Measurements from ENCODE around the gene ABCD1. TPM values are rescaled to one million over a fixed set of nuclear protein-coding genes. Genes with fewer than 3 reads are reported as not detected.

ABCD1 gene
- total RNA-seq, 1 donor from 2014 or later, result 7.7 TPM

GRCh38 chrX:153709726-153710674 lies 14.7 kb upstream of the ABCD1 start:
- H3K36me3 Mint-ChIP-seq (ENCODE audit: low read depth), result peaks cover 30% of the 10 kb centered on the region

GRCh38 chrX:153714256-153714655 lies 10.4 kb upstream of the ABCD1 start:
- Mint-ChIP-seq H3K36me3 (ENCODE audit: low read depth) (peaks cover 39% of the 10 kb centered on the region), H3K9me3 (no peaks in the 10 kb centered on the region), H3K4me1 (peaks cover 5% of the 10 kb centered on the region), H3K4me3 (no peak overlapping the region), H3K27me3 (no peaks in the 10 kb centered on the region), H3K27ac (no peak overlapping the region)
- intact Hi-C loops (cut with micrococcal nuclease), result no loop called here
- DNase-seq, result no peak

More at GRCh38 chrX:153709726-153710674, 14.7 kb upstream of the ABCD1 start:
- Mint-ChIP-seq H3K4me3 (no peak overlapping the region), H3K4me1 (peaks cover 6% of the 10 kb centered on the region), H3K9me3 (no peaks in the 10 kb centered on the region), H3K27ac (no peak overlapping the region), H3K27me3 (no peaks in the 10 kb centered on the region)
- no peak for DNase-seq
- intact Hi-C loops (cut with micrococcal nuclease), result no loop called here

DNA sequence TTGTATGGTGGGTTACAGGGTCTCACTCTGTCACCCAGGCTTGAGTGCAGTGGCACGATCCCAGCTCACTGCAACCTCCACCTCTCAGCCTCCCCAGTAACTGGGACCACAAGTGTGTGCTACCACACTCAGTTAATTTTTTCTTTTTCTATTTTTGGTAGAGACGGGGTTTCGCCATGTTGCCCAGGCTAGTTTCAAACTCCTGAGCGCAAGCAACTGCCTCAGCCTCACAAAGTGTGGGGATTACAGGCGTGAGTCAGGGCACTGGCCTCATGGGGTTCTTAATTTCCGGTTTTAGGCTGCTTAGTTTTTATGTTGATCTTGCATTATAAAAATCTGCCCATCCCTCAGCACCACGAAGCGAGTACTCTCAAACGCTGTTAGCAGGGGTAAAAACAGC lies 7.2 kb upstream of the ABCD1 start:
- intact Hi-C loops (cut with micrococcal nuclease), result no loop called here
- Mint-ChIP-seq H3K27me3 (no peaks in the 10 kb centered on the region), H3K36me3 (ENCODE audit: low read depth) (peaks cover 39% of the 10 kb centered on the region), H3K9me3 (no peaks in the 10 kb centered on the region), H3K27ac (no peak overlapping the region), H3K4me1 (peaks cover 8% of the 10 kb centered on the region), H3K4me3 (no peak overlapping the region)
- DNase-seq, result no peak

DNA sequence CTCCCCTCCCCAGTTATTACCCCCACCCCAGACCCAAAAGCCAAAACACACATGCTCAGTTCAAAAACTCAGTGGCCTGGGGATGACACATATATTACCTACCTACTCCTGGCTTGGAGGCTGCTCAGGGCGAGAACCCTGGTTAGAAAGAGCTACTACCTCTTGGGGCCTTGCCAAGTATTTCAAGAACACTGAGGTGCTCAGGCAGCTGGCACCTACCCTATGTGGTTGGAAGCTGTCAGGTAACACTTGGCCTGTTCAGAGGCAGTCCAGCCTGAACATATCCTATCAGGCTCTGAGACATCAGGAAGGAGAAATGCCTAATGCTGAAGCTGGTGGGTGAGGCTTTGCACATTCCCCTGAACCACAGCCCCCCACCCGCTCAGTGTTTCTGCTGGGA lies 5.4 kb upstream of the ABCD1 start:
- intact Hi-C loops (cut with micrococcal nuclease), result no loop called here
- Mint-ChIP-seq H3K27me3 (no peaks in the 10 kb centered on the region), H3K27ac (no peak overlapping the region), H3K36me3 (ENCODE audit: low read depth) (peaks cover 33% of the 10 kb centered on the region), H3K9me3 (no peaks in the 10 kb centered on the region), H3K4me3 (no peak overlapping the region), H3K4me1 (peaks cover 7% of the 10 kb centered on the region)
- no peak for DNase-seq

DNA sequence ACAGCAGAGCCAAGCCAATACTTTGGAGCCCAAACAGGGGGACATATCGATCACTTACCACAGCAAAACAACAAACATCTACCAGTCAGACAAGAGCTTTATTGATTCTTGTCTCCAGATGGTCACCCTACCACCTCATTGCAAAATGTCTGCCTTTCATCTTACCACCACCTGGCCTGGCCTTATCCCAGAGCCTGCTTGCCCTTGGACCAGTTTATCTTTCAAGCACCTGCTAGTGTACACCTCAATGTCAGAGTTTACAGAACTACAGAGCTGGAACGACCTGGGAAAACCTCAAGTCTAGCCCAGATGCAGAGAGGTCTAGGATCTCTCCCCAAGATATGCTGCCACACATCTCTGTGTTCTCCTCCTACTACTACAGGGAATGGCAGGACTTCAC lies 5.0 kb upstream of the ABCD1 start:
- intact Hi-C loops (cut with micrococcal nuclease), result loop anchor here (5.0 kb wide), 3 partner anchors 32 to 247 kb away; partner anchors contain the start of genes ARHGAP4, HAUS7 and SLC6A8

GRCh38 chrX:153722704-153723350 lies 1.8 kb upstream of the ABCD1 start:
- H3K4me1 Mint-ChIP-seq, result peaks cover 16% of the 10 kb centered on the region
- no peaks in the 10 kb centered on the region for H3K9me3 Mint-ChIP-seq
- H3K4me3 Mint-ChIP-seq, result peak overlapping the region; percentile 90
- H3K27me3 Mint-ChIP-seq, result no peaks in the 10 kb centered on the region
- peak overlapping the region; percentile 89 for H3K27ac Mint-ChIP-seq
- DNase-seq, result peak; percentile 54
- intact Hi-C loops (cut with micrococcal nuclease), result loop anchor here (5.0 kb wide), 3 partner anchors 36 to 251 kb away; partner anchors contain the start of genes ARHGAP4, HAUS7 and SLC6A8
- peaks cover 19% of the 10 kb centered on the region for H3K36me3 Mint-ChIP-seq (ENCODE audit: low read depth)

More for the DNA sequence above, 5.0 kb upstream of the ABCD1 start:
- Mint-ChIP-seq H3K4me1 (peaks cover 7% of the 10 kb centered on the region), H3K27ac (no peak overlapping the region), H3K4me3 (no peak overlapping the region), H3K36me3 (ENCODE audit: low read depth) (peaks cover 31% of the 10 kb centered on the region), H3K27me3 (no peaks in the 10 kb centered on the region), H3K9me3 (no peaks in the 10 kb centered on the region)
- no peak for DNase-seq

DNA sequence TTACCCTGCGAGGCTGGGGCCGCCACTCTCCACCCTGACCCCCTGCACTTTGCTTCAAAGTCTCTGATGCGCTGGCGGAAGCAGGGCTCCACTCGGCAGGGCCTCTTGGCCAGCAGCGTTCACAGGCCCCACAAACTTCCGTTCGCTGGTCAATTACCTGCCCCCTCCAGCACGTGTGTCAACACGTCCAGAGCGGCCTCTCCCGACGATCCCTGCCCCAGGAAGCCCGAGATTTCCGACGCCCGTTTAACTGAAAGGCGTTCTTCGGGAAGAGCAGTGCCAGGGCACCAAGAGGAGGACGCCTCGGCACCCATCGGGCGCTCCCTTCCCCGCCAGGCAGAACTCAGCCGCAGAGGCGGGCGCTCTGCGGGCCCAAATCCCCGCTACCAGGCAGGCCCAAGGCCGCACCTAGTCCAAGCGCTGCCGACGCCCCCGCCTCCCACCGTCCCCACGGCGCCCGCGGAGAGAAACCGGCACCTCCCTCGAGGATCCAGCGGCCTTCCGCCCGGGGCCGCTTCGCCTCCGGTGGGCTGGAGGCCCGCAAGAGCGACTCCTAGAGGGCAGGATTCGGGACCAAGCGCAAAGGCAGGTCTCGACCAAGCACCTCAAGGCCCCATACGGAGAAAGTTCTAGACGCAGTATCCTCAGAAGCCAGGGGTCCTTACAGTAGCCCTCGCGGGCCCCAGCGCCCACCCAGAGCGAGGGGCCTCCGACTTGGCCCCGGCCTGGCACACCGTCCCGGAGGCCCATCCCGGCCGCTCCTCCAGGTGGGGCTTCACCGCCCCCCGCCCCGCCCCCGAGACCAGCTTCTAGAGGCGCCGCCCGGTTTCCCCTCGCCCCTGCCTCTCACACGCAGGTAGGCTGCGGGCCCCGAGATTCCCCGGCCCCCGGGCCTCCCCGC lies 1.1 kb upstream of the ABCD1 start:
- peak overlapping the region; percentile 90 for H3K4me3 Mint-ChIP-seq
- DNase-seq, result peak; percentile 85
- intact Hi-C loops (cut with micrococcal nuclease), result loop anchor here (2.0 to 5.0 kb wide), 5 partner anchors 36 to 251 kb away; partner anchors contain the start of genes ARHGAP4, CCNQ, HAUS7 and HCFC1
- peaks cover 17% of the 10 kb centered on the region for H3K36me3 Mint-ChIP-seq (ENCODE audit: low read depth)
- no peaks in the 10 kb centered on the region for H3K9me3 Mint-ChIP-seq
- H3K27ac Mint-ChIP-seq, result peak overlapping the region; percentile 89
- H3K4me1 Mint-ChIP-seq, result peaks cover 16% of the 10 kb centered on the region
- no peaks in the 10 kb centered on the region for H3K27me3 Mint-ChIP-seq

GRCh38 chrX:153725039-153725831 lies 579 bp downstream of the ABCD1 start:
- no peaks in the 10 kb centered on the region for H3K9me3 Mint-ChIP-seq
- H3K4me3 Mint-ChIP-seq, result peak overlapping the region; percentile 76
- peaks cover 12% of the 10 kb centered on the region for H3K36me3 Mint-ChIP-seq (ENCODE audit: low read depth)
- intact Hi-C loops (cut with micrococcal nuclease), result loop anchor here (2.0 kb wide), 2 partner anchors 126 to 246 kb away; partner anchors contain the start of genes CCNQ and HCFC1
- peaks cover 14% of the 10 kb centered on the region for H3K4me1 Mint-ChIP-seq
- H3K27ac Mint-ChIP-seq, result no peak overlapping the region
- H3K27me3 Mint-ChIP-seq, result no peaks in the 10 kb centered on the region
- DNase-seq, result no peak

GRCh38 chrX:153725832-153726285 lies 1.2 kb downstream of the ABCD1 start:
- intact Hi-C loops (cut with micrococcal nuclease), result loop anchor here (2.0 kb wide), 2 partner anchors 127 to 245 kb away; partner anchors contain the start of genes CCNQ and HCFC1
- DNase-seq, result no peak
- H3K4me1 Mint-ChIP-seq, result peaks cover 16% of the 10 kb centered on the region

GRCh38 chrX:153726286-153727122 lies 1.8 kb downstream of the ABCD1 start:
- no peaks in the 10 kb centered on the region for H3K9me3 Mint-ChIP-seq
- H3K27ac Mint-ChIP-seq, result peak overlapping the region; percentile 74
- peaks cover 18% of the 10 kb centered on the region for H3K36me3 Mint-ChIP-seq (ENCODE audit: low read depth)
- H3K4me1 Mint-ChIP-seq, result peaks cover 22% of the 10 kb centered on the region
- DNase-seq, result peak; percentile 85
- intact Hi-C loops (cut with micrococcal nuclease), result no loop called here
- H3K4me3 Mint-ChIP-seq, result peak overlapping the region; percentile 75
- H3K27me3 Mint-ChIP-seq, result no peaks in the 10 kb centered on the region

More at GRCh38 chrX:153725832-153726285, 1.2 kb downstream of the ABCD1 start:
- Mint-ChIP-seq H3K36me3 (ENCODE audit: low read depth) (peaks cover 15% of the 10 kb centered on the region), H3K9me3 (no peaks in the 10 kb centered on the region), H3K27me3 (no peaks in the 10 kb centered on the region), H3K27ac (peak overlapping the region; percentile 29), H3K4me3 (peak overlapping the region; percentile 75)

DNA sequence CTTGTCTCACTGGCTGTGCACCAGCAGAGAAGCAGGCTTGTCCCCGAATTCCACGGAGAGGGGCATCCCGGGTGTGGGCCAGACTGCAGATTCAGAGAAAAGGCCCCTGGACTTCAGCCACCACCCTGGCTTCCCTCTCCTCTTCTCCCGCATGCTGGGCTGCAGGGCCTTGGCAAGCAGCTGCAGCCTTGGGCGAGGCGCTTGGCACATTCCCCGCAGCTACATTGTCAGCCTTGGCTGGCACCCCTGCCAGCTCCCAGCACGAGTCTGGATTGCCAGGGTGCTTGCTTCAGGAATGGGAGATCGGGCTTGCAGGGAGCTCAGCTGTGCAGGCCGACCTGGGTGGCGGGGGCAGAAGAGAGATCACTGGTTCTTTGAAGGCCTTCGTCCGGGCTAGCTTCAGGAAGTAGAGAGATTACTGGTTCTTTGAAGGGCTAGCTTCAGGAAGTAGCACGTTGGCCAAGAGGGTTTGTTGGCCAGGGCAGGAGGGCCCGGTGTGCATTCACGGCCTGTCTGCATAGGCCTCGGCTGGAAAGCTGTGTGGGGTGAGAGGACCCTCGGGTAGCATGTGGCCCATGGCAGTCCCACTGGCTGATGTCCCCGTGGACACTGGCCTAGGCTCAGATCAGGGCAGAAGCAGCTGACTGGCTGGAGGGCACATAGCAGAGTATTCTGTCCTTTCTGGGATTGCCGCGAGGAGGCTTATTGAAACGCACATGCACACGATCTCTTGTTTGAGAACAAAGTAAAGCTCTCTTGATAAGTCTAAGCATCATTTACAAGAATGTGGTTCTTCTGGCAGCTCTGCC lies 2.7 kb downstream of the ABCD1 start:
- peak; percentile 56 for DNase-seq
- peaks cover 24% of the 10 kb centered on the region for H3K4me1 Mint-ChIP-seq
- intact Hi-C loops (cut with micrococcal nuclease), result no loop called here
- H3K27me3 Mint-ChIP-seq, result no peaks in the 10 kb centered on the region
- H3K36me3 Mint-ChIP-seq (ENCODE audit: low read depth), result peaks cover 18% of the 10 kb centered on the region
- peak overlapping the region; percentile 74 for H3K27ac Mint-ChIP-seq
- no peaks in the 10 kb centered on the region for H3K9me3 Mint-ChIP-seq
- H3K4me3 Mint-ChIP-seq, result peak overlapping the region; percentile 75

All from activated CD4-positive, alpha-beta T cell treated with anti-CD3 and anti-CD28 coated beads, Interleukin-2, amount 10 ng/mL, durations not matched to agents 24 days and 14 days (primary cell).